ENCODE results near the gene SLC27A1.
"Not testable (repeated sequence)": the region's sequence is repeated elsewhere in the genome, so short reads cannot be mapped to it uniquely, and the experiment has no call there.

SLC27A1 gene

GRCh38 chr19:17487284-17488121 is 17.2 kb downstream of the SLC27A1 start:
- Mint-ChIP-seq H3K9me3 (no peaks in the 10 kb centered on the region), H3K36me3 (peaks cover 3% of the 10 kb centered on the region), H3K27me3 (peaks cover 4% of the 10 kb centered on the region), H3K4me1 (peaks cover 15% of the 10 kb centered on the region), H3K27ac (no peak overlapping the region), H3K4me3 (no peak overlapping the region)
- ATAC-seq (ENCODE audit: low read depth) (no peak), DNase-seq (ENCODE audit: low spot score in 2 of 2) (no peak)

GRCh38 chr19:17488593-17489391 is 18.5 kb downstream of the SLC27A1 start:
- H3K27ac Mint-ChIP-seq = no peak overlapping the region
- H3K27me3 Mint-ChIP-seq = peaks cover 2% of the 10 kb centered on the region
- DNase-seq (ENCODE audit: low spot score in 2 of 2) = peak; percentile 34 to 51
- peaks cover 15% of the 10 kb centered on the region for H3K4me1 Mint-ChIP-seq
- peaks cover 3% of the 10 kb centered on the region for H3K36me3 Mint-ChIP-seq
- peak overlapping the region; percentile 70 for H3K4me3 Mint-ChIP-seq
- H3K9me3 Mint-ChIP-seq = no peaks in the 10 kb centered on the region
- ATAC-seq (ENCODE audit: low read depth) = peak; percentile 95

DNA sequence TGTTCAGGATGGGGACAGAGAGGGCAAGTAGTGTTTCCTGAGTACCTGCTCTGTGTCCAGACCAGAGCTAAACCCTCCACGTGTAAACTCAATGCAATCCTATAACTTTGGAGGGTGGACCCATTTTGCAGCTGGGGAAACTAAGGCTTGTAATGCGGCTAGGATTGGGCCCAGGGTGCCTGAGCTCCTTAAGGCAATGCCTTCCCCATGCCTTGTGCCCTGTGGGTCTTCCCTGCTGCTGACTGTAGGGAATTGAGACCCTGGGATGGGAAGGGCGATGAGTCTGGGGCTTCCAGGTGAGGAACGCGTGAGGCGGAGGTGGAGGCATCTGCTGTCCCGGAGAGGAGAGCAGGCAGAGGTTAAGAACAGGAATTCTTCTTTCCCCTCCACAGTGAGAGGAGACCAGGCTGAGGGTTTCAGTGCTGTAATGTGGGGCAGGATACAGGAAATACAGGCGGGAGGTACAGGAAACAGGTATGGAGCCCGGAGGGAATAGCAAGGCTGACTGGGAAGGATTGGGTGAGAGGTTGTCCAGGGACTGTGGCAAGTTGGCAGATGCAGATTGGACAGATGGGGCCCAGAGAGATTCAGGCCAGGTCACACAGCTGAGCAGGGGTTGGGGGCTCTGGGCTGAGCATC is 19.2 kb downstream of the SLC27A1 start:
- H3K27me3 Mint-ChIP-seq = peaks cover under 1% of the 10 kb centered on the region
- H3K27ac Mint-ChIP-seq = no peak overlapping the region
- H3K36me3 Mint-ChIP-seq = peaks cover 3% of the 10 kb centered on the region
- peaks cover 14% of the 10 kb centered on the region for H3K4me1 Mint-ChIP-seq
- no peaks in the 10 kb centered on the region for H3K9me3 Mint-ChIP-seq
- DNase-seq (ENCODE audit: low spot score in 2 of 2) (no peak), ATAC-seq (ENCODE audit: low read depth) (no peak)
- no peak overlapping the region for H3K4me3 Mint-ChIP-seq

DNA sequence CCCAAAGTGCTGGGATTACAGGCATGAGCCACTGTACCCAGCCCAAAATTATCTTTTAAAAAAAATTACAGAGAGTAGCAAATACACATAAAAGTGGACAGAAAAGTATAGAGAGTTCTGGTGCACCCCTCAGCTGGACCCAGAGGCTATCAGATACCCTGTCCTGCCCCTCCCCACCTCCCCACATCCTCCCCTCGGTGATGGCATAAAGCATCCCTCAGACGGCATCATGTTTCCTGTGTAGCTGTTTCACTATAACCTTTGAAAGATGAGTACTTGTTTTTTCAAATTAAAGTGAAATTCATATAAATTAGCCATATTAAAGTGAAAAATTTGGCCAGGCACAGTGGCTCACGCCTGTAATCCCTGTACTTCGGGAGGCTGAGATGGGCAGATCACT is 20.1 kb downstream of the SLC27A1 start:
- no peak for DNase-seq (ENCODE audit: low spot score in 2 of 2)
- no peak overlapping the region for H3K4me3 Mint-ChIP-seq

DNA sequence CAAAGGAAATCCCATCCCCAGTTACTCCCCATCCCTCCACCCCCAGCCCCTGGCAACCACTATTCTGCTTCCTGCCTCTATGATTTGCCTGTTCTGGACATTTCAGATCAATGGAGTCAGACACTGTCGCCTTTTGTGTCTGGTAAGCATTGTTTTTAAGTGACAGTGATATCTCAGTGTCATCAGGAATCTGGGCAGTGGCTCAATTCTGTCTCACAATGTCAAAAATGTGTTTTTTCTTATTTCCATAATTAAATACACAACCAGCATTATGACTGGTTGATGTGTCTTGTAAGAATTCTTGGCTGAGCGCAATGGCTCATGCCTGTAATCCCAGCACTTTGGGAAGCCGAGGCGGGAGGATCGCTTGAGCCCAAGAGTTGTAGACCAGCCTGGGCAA is 21.0 kb downstream of the SLC27A1 start:
- Mint-ChIP-seq H3K4me3 (no peak overlapping the region), H3K36me3 (peaks cover 3% of the 10 kb centered on the region), H3K27me3 (no peaks in the 10 kb centered on the region), H3K9me3 (no peaks in the 10 kb centered on the region), H3K4me1 (peaks cover 20% of the 10 kb centered on the region), H3K27ac (no peak overlapping the region)
- ATAC-seq (ENCODE audit: low read depth) (no peak), DNase-seq (ENCODE audit: low spot score in 2 of 2) (no peak)

More for the DNA sequence above, 20.1 kb downstream of the SLC27A1 start:
- no peak for ATAC-seq (ENCODE audit: low read depth)
- Mint-ChIP-seq H3K36me3 (peaks cover 3% of the 10 kb centered on the region), H3K27ac (no peak overlapping the region), H3K4me1 (peaks cover 14% of the 10 kb centered on the region), H3K27me3 (no peaks in the 10 kb centered on the region), H3K9me3 (no peaks in the 10 kb centered on the region)

DNA sequence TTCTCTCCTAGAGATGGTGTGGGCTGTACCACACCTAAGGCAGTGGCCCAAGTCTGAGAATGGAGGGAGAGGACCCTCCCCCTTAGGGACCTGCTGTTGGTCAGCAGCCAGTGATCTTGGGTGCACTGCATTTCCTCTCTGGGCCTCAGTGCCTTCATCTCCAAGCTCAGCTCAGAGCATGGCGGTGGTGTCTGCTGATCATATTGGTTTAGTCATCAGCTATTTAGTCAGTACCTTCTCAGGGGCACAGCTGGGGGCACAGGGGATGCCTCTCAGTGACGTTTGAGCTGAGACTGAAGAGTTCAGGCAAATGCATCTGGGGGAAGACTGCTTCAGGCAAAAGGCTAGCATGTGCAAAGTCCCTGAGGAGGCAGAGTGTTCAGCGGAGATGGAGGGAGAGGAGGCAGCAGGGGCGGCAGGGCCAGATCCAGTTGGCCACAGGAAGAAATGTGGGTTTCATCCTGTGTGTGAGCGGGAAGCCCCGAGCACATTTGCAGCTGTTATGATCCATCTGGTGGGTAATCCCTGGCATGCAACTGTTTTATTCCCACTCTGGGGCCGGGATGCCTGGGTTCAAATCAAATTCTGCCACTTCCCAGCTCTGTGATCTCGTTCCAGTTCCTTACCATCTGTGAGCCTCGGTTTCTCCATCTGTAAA is 25.4 kb downstream of the SLC27A1 start:
- no peak for ATAC-seq (ENCODE audit: low read depth)
- no peak for DNase-seq (ENCODE audit: low spot score in 2 of 2)
- Mint-ChIP-seq H3K4me3 (peak overlapping the region; percentile 33), H3K36me3 (peaks cover 3% of the 10 kb centered on the region), H3K9me3 (no peaks in the 10 kb centered on the region), H3K27ac (no peak overlapping the region), H3K4me1 (peaks cover 22% of the 10 kb centered on the region), H3K27me3 (no peaks in the 10 kb centered on the region)

GRCh38 chr19:17496337-17496997 is 26.1 kb downstream of the SLC27A1 start:
- H3K9me3 Mint-ChIP-seq = no peaks in the 10 kb centered on the region
- H3K36me3 Mint-ChIP-seq = peaks cover 5% of the 10 kb centered on the region
- ATAC-seq (ENCODE audit: low read depth) = peak; percentile 97
- H3K27ac Mint-ChIP-seq = no peak overlapping the region
- peak; percentile 80 to 81 for DNase-seq (ENCODE audit: low spot score in 2 of 2)
- H3K4me3 Mint-ChIP-seq = peak overlapping the region; percentile 29
- H3K4me1 Mint-ChIP-seq = peaks cover 22% of the 10 kb centered on the region
- no peaks in the 10 kb centered on the region for H3K27me3 Mint-ChIP-seq

GRCh38 chr19:17497149-17497798 is 26.9 kb downstream of the SLC27A1 start:
- Mint-ChIP-seq H3K27me3 (no peaks in the 10 kb centered on the region), H3K9me3 (no peaks in the 10 kb centered on the region), H3K27ac (no peak overlapping the region), H3K4me1 (peaks cover 22% of the 10 kb centered on the region), H3K4me3 (no peak overlapping the region), H3K36me3 (peaks cover 5% of the 10 kb centered on the region)
- ATAC-seq (ENCODE audit: low read depth) (no peak), DNase-seq (ENCODE audit: low spot score in 2 of 2) (no peak)

DNA sequence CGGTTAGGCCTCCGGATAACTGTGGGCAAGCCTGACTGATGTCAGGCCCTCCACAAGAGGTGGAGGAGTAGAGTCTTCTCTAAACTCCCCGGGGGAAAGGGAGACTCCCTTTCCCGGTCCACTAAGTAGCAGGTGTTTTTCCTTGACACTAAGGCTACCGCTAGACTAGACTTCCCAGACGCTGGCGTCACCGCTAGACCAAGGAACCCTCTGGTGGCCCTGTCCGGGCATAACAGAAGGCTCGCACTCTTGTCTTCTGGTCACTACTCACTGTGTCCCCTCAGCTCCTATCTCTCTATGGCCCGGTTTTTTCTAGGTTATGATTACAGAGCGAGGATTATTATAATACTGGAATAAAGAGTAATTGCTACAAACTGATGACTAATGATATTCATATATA is 28.7 kb downstream of the SLC27A1 start:
- not testable (repeated sequence) for H3K27ac Mint-ChIP-seq; H3K4me3 Mint-ChIP-seq; ATAC-seq (ENCODE audit: low read depth); H3K27me3 Mint-ChIP-seq; DNase-seq (ENCODE audit: low spot score in 2 of 2); H3K36me3 Mint-ChIP-seq; H3K9me3 Mint-ChIP-seq
- peaks cover 23% of the 10 kb centered on the region for H3K4me1 Mint-ChIP-seq

GRCh38 chr19:17499648-17500446 is 29.5 kb downstream of the SLC27A1 start:
- no peak overlapping the region for H3K27ac Mint-ChIP-seq

GRCh38 chr19:17500447-17501198 is 30.3 kb downstream of the SLC27A1 start:
- peaks cover 24% of the 10 kb centered on the region for H3K4me1 Mint-ChIP-seq
- no peaks in the 10 kb centered on the region for H3K27me3 Mint-ChIP-seq
- H3K27ac Mint-ChIP-seq = no peak overlapping the region
- H3K4me3 Mint-ChIP-seq = no peak overlapping the region
- no peak for ATAC-seq (ENCODE audit: low read depth)
- DNase-seq (ENCODE audit: low spot score in 2 of 2) = no peak
- H3K36me3 Mint-ChIP-seq = peaks cover 9% of the 10 kb centered on the region
- no peaks in the 10 kb centered on the region for H3K9me3 Mint-ChIP-seq

More at GRCh38 chr19:17499648-17500446, 29.5 kb downstream of the SLC27A1 start:
- Mint-ChIP-seq H3K36me3 (peaks cover 9% of the 10 kb centered on the region), H3K4me1 (peaks cover 25% of the 10 kb centered on the region), H3K9me3 (no peaks in the 10 kb centered on the region), H3K4me3 (no peak overlapping the region), H3K27me3 (no peaks in the 10 kb centered on the region)
- ATAC-seq (ENCODE audit: low read depth) (no peak), DNase-seq (ENCODE audit: low spot score in 2 of 2) (no peak)

DNA sequence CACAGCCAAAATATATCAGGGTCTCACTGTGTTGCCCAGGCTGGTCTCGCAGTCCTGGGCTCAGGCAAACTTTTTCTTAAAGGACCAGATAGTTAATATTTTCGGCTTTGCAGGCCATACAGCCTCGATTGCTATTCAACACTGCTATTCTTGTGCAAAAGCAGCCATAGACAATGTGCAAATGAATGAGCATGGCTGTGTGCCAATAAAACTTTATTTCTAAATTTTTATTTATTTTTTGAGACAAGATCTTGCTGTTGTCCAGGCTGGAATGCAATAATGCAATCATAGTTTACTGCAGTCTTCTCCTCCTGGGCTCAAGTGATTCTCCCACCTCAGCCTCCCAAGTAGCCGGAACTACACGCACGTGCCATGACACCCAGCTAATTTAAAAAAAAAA is 32.9 kb downstream of the SLC27A1 start:
- DNase-seq (ENCODE audit: low spot score in 2 of 2) (no peak), ATAC-seq (ENCODE audit: low read depth) (no peak)
- H3K4me1 Mint-ChIP-seq = peaks cover 16% of the 10 kb centered on the region
- no peaks in the 10 kb centered on the region for H3K9me3 Mint-ChIP-seq
- no peak overlapping the region for H3K4me3 Mint-ChIP-seq
- no peak overlapping the region for H3K27ac Mint-ChIP-seq
- peaks cover 11% of the 10 kb centered on the region for H3K36me3 Mint-ChIP-seq
- H3K27me3 Mint-ChIP-seq = no peaks in the 10 kb centered on the region
